Keratinocyte (primary cell): ENCODE results near the gene AGO1.

Experiments
- CTCF ChIP-seq, 3 experiments: IDR thresholded peaks in 1 of 3; conservative IDR thresholded peaks in 1 of 3; optimal IDR thresholded peaks in 1 of 3; 2 replicates in 2 of 3; 3 replicates in 1 of 3; pipeline versions ENCODE3 to v1.5.1; 2011; ENCODE audit warnings: low read length in 3 of 3, mild to moderate bottlenecking in 3 of 3, moderate library complexity in 2 of 3, control low read depth in 1 of 3, inconsistent platforms in 1 of 3; ENCODE audit not compliant: insufficient read depth in 2 of 3; ENCODE audit errors: extremely low read depth in 1 of 3
- EZH2 ChIP-seq: IDR thresholded peaks from one replicate; pipeline ENCODE4 v1.6.1; 2012; ENCODE audit warnings: inconsistent platforms, mild to moderate bottlenecking, low read length, moderate library complexity

GRCh38 chr1:35915693-35916092 is 32.7 kb downstream of the AGO1 start:
- TF ChIP-seq CTCF (optimal IDR thresholded peaks at IDR 0.05 in 1 of 3, IDR thresholded peaks at IDR 0.05 in 1 of 3, conservative IDR thresholded peaks at IDR 0.05 in 1 of 3; ENCODE audit: extremely low read depth in 1 of 3, insufficient read depth in 2 of 3, low read length in 3 of 3), result no peak
- no peak for TF ChIP-seq EZH2
